Measurements from ENCODE around the gene ALDH2. TPM values are rescaled to one million over a fixed set of nuclear protein-coding genes. Genes with fewer than 3 reads are reported as not detected.
A peak's percentile ranks its signal among the peaks of the same experiment; 100 is the strongest.
"Not testable (repeated sequence)": the region's sequence is repeated elsewhere in the genome, so short reads cannot be mapped to it uniquely, and the experiment has no call there.

Gene ALDH2
- total and polyA plus RNA-seq, 4 experiments from 2014 or later, result 0.47 to 3.1 (median 1.8) TPM

DNA sequence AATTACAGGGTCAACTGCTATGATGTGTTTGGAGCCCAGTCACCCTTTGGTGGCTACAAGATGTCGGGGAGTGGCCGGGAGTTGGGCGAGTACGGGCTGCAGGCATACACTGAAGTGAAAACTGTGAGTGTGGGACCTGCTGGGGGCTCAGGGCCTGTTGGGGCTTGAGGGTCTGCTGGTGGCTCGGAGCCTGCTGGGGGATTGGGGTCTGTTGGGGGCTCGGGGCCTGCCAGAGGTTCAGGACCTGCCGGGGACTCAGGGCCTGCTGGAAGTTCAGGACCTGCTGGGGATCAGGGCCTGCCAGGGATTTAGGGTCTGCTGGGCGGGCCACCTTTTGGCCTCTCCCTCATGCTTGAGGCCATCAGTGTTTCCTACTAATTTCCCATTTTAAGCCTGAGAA is 37.1 kb downstream of the ALDH2 start:
- H3K4me3 ChIP-seq (ENCODE audit: low read length in 2 of 2), result no peak overlapping the region
- Mint-ChIP-seq H3K36me3 (no peaks in the 10 kb centered on the region), H3K27ac (no peak overlapping the region), H3K27me3 (no peaks in the 10 kb centered on the region), H3K4me1 (no peaks in the 10 kb centered on the region), H3K9me3 (no peaks in the 10 kb centered on the region), H3K4me3 (no peak overlapping the region)
- no peaks in the 10 kb centered on the region for H3K36me3 ChIP-seq (ENCODE audit: insufficient read depth, low read length)
- DNase-seq, result no peak
- ChIA-PET POLR2A (ENCODE audit: partially characterized antibody) (interaction anchor here (1.7 kb wide), 1 partner anchor 9 kb away, joined by 3 read pairs; no protein-coding TSS in a partner anchor), CTCF (ENCODE audit: partially characterized antibody) (no interaction called here)
- H3K9me3 ChIP-seq (ENCODE audit: control insufficient read depth in 1 of 2, low read length in 2 of 2), result no peaks in the 10 kb centered on the region
- no peaks in the 10 kb centered on the region for H3K27me3 ChIP-seq (ENCODE audit: insufficient read depth, low read length)
- intact Hi-C loops (cut with micrococcal nuclease), result no loop called here
- H3K27ac ChIP-seq (ENCODE audit: low read depth, low read length), result no peak overlapping the region
- no peaks in the 10 kb centered on the region for H3K4me1 ChIP-seq (ENCODE audit: insufficient read depth, low read length)

GRCh38 chr12:111806304-111806703 is 39.6 kb downstream of the ALDH2 start:
- no peaks in the 10 kb centered on the region for H3K4me1 ChIP-seq (ENCODE audit: insufficient read depth, low read length)
- H3K9me3 Mint-ChIP-seq, result no peaks in the 10 kb centered on the region

GRCh38 chr12:111807232-111807631 is 40.5 kb downstream of the ALDH2 start:
- no peak overlapping the region for H3K4me3 ChIP-seq (ENCODE audit: low read length in 2 of 2)
- H3K4me3 Mint-ChIP-seq, result peak overlapping the region in 1 of 8 donors; percentile 5
- H3K27ac Mint-ChIP-seq, result no peak overlapping the region
- H3K27ac ChIP-seq (ENCODE audit: low read depth, low read length), result no peak overlapping the region
- H3K4me1 ChIP-seq (ENCODE audit: insufficient read depth, low read length), result no peaks in the 10 kb centered on the region
- H3K9me3 Mint-ChIP-seq, result peaks cover 0 to 2% (median 0%) of the 10 kb centered on the region in 8 donors
- no peaks in the 10 kb centered on the region for H3K9me3 ChIP-seq (ENCODE audit: control insufficient read depth in 1 of 2, low read length in 2 of 2)
- H3K4me1 Mint-ChIP-seq, result no peaks in the 10 kb centered on the region
- POLR2A ChIA-PET (ENCODE audit: partially characterized antibody), result interaction anchor here (1.6 kb wide), 1 partner anchor 122 kb away, joined by 5 read pairs; the partner anchor contains the start of genes ACAD10 and BRAP
- H3K27me3 Mint-ChIP-seq, result no peaks in the 10 kb centered on the region
- no peaks in the 10 kb centered on the region for H3K36me3 ChIP-seq (ENCODE audit: insufficient read depth, low read length)
- intact Hi-C loops (cut with micrococcal nuclease), result no loop called here
- no peak for DNase-seq
- CTCF ChIA-PET (ENCODE audit: partially characterized antibody), result interaction anchor here (0.7 kb wide), 1 partner anchor 323 kb away, joined by 3 read pairs; no protein-coding TSS in a partner anchor
- no peaks in the 10 kb centered on the region for H3K36me3 Mint-ChIP-seq
- no peaks in the 10 kb centered on the region for H3K27me3 ChIP-seq (ENCODE audit: insufficient read depth, low read length)

More at GRCh38 chr12:111806304-111806703, 39.6 kb downstream of the ALDH2 start:
- Histone ChIP-seq H3K9me3 (ENCODE audit: control insufficient read depth in 1 of 2, low read length in 2 of 2) (no peaks in the 10 kb centered on the region), H3K27me3 (ENCODE audit: insufficient read depth, low read length) (no peaks in the 10 kb centered on the region), H3K36me3 (ENCODE audit: insufficient read depth, low read length) (no peaks in the 10 kb centered on the region), H3K4me3 (ENCODE audit: low read length in 2 of 2) (no peak overlapping the region), H3K27ac (ENCODE audit: low read depth, low read length) (no peak overlapping the region)
- no peaks in the 10 kb centered on the region for H3K27me3 Mint-ChIP-seq
- ChIA-PET CTCF (ENCODE audit: partially characterized antibody) (no interaction called here), POLR2A (ENCODE audit: partially characterized antibody) (no interaction called here)
- no peak overlapping the region for H3K27ac Mint-ChIP-seq
- intact Hi-C loops (cut with micrococcal nuclease), result no loop called here
- no peak for DNase-seq
- H3K4me3 Mint-ChIP-seq, result no peak overlapping the region
- H3K36me3 Mint-ChIP-seq, result no peaks in the 10 kb centered on the region
- no peaks in the 10 kb centered on the region for H3K4me1 Mint-ChIP-seq

GRCh38 chr12:111812881-111813741 is 46.4 kb downstream of the ALDH2 start:
- ChIA-PET POLR2A (ENCODE audit: partially characterized antibody) (interaction anchor here (0.6 to 1.2 kb wide), 6 partner anchors 8 to 127 kb away, joined by 3 to 11 read pairs (median 4); partner anchors contain the start of genes ACAD10, BRAP and MAPKAPK5), CTCF (ENCODE audit: partially characterized antibody) (interaction anchor here (0.7 to 2.3 kb wide), 37 partner anchors 8 to 528 kb away, joined by 3 to 11 read pairs (median 4); partner anchors contain the start of genes ACAD10, BRAP and MAPKAPK5)
- H3K9me3 Mint-ChIP-seq, result peaks cover 0 to 2% (median 0%) of the 10 kb centered on the region in 8 donors
- Histone ChIP-seq H3K4me3 (ENCODE audit: low read length in 2 of 2) (no peak overlapping the region), H3K27me3 (ENCODE audit: insufficient read depth, low read length) (no peaks in the 10 kb centered on the region), H3K27ac (ENCODE audit: low read depth, low read length) (no peak overlapping the region), H3K9me3 (ENCODE audit: control insufficient read depth in 1 of 2, low read length in 2 of 2) (no peaks in the 10 kb centered on the region), H3K36me3 (ENCODE audit: insufficient read depth, low read length) (no peaks in the 10 kb centered on the region), H3K4me1 (ENCODE audit: insufficient read depth, low read length) (peaks cover 10% of the 10 kb centered on the region)
- no peaks in the 10 kb centered on the region for H3K36me3 Mint-ChIP-seq
- peaks cover 6 to 10% (median 8%) of the 10 kb centered on the region in 4 donors for H3K4me1 Mint-ChIP-seq
- H3K4me3 Mint-ChIP-seq, result peak overlapping the region in 4 of 8 donors; percentile 15 to 39 (median 24)
- peak overlapping the region in 1 of 7 donors; percentile 1 for H3K27ac Mint-ChIP-seq
- peaks cover 0 to 7% of the 10 kb centered on the region in 2 donors for H3K27me3 Mint-ChIP-seq
- peak; percentile 57 to 65 (median 62) for DNase-seq
- intact Hi-C loops (cut with micrococcal nuclease), result loop anchor here (1.0 to 2.0 kb wide), 3 partner anchors 60 to 416 kb away; partner anchors contain the start of gene BRAP

DNA sequence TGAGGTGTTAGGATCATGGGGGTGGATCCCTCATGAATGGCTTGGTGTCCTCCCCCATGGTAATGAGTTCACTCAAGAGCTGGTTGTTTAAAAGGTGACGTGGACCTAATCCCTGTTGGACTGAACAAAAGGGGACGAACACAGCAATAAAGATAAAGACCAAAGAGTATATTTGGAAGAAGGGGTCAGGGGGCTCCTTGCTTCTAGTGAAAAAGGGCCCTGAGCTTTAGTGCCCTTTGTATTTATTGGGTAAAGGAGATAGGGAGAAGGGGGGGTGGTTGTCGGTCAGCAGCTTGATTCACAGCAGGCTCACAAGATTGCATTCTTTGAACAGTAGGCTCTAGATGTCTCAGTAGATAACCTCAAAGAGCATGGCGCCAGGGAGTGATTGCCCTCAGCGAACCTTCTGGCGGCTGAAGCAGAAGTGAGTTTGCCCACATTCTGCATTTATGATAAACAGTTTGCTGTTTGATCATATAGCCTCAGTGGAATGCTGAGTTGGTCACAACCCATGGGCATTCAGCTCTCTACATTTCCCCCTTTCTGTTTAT is 49.4 kb downstream of the ALDH2 start:
- Histone ChIP-seq H3K27ac (ENCODE audit: low read depth, low read length) (no peak overlapping the region), H3K4me1 (ENCODE audit: insufficient read depth, low read length) (peaks cover 10% of the 10 kb centered on the region), H3K27me3 (ENCODE audit: insufficient read depth, low read length) (no peaks in the 10 kb centered on the region), H3K4me3 (ENCODE audit: low read length in 2 of 2) (no peak overlapping the region), H3K36me3 (ENCODE audit: insufficient read depth, low read length) (no peaks in the 10 kb centered on the region), H3K9me3 (ENCODE audit: control insufficient read depth in 1 of 2, low read length in 2 of 2) (no peaks in the 10 kb centered on the region)
- POLR2A ChIA-PET (ENCODE audit: partially characterized antibody), result no interaction called here
- intact Hi-C loops (cut with micrococcal nuclease), result no loop called here
- H3K9me3 Mint-ChIP-seq, result peaks cover 0 to 7% (median under 1%) of the 10 kb centered on the region in 8 donors
- no peak overlapping the region for H3K4me3 Mint-ChIP-seq
- H3K4me1 Mint-ChIP-seq, result peaks cover 6 to 10% (median 8%) of the 10 kb centered on the region in 4 donors
- no peak for DNase-seq
- CTCF ChIA-PET (ENCODE audit: partially characterized antibody), result interaction anchor here (1.5 kb wide), 1 partner anchor 43 kb away, joined by 3 read pairs; no protein-coding TSS in a partner anchor
- peaks cover 9 to 12% of the 10 kb centered on the region in 2 donors for H3K27me3 Mint-ChIP-seq
- H3K27ac Mint-ChIP-seq, result no peak overlapping the region
- H3K36me3 Mint-ChIP-seq, result no peaks in the 10 kb centered on the region

DNA sequence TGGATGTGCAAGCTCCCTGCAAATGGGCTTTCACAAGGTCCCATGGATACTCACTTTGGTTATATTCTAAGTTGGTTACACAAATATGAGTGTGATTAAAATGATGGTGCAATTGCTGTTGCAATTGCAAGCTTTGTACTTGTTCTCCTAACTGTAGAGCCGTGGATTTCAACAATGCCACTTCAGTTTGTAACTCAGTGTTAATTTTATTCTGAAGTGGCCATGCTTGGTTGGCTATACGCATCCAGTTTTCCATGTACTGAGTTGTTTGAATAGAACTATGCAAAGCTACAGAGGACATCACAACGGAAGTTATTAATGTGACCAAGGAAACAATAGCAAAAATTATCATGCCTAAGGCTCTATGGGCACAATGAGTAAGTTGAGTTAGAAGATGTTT is 50.2 kb downstream of the ALDH2 start:
- H3K4me3 Mint-ChIP-seq; DNase-seq; H3K9me3 Mint-ChIP-seq; H3K4me1 Mint-ChIP-seq; H3K4me3 ChIP-seq (ENCODE audit: low read length in 2 of 2); intact Hi-C loops (cut with micrococcal nuclease); H3K27ac Mint-ChIP-seq; H3K36me3 Mint-ChIP-seq; H3K9me3 ChIP-seq (ENCODE audit: control insufficient read depth in 1 of 2, low read length in 2 of 2); CTCF ChIA-PET (ENCODE audit: partially characterized antibody); POLR2A ChIA-PET (ENCODE audit: partially characterized antibody); H3K36me3 ChIP-seq (ENCODE audit: insufficient read depth, low read length); H3K27ac ChIP-seq (ENCODE audit: low read depth, low read length); H3K27me3 ChIP-seq (ENCODE audit: insufficient read depth, low read length): not testable (repeated sequence)
- H3K4me1 ChIP-seq (ENCODE audit: insufficient read depth, low read length), result peaks cover 10% of the 10 kb centered on the region
- H3K27me3 Mint-ChIP-seq, result peaks cover 9 to 15% of the 10 kb centered on the region in 2 donors

GRCh38 chr12:111818340-111818739 is 51.6 kb downstream of the ALDH2 start:
- Histone ChIP-seq H3K27ac (ENCODE audit: low read depth, low read length) (no peak overlapping the region), H3K4me3 (ENCODE audit: low read length in 2 of 2) (no peak overlapping the region), H3K36me3 (ENCODE audit: insufficient read depth, low read length) (no peaks in the 10 kb centered on the region), H3K4me1 (ENCODE audit: insufficient read depth, low read length) (peaks cover 2% of the 10 kb centered on the region), H3K27me3 (ENCODE audit: insufficient read depth, low read length) (no peaks in the 10 kb centered on the region), H3K9me3 (ENCODE audit: control insufficient read depth in 1 of 2, low read length in 2 of 2) (no peaks in the 10 kb centered on the region)
- Mint-ChIP-seq H3K36me3 (no peaks in the 10 kb centered on the region), H3K27ac (no peak overlapping the region), H3K9me3 (peaks cover 0 to 7% (median 0%) of the 10 kb centered on the region in 8 donors), H3K4me3 (no peak overlapping the region), H3K4me1 (peaks cover under 1 to 2% (median 2%) of the 10 kb centered on the region in 4 donors), H3K27me3 (peaks cover 13 to 27% of the 10 kb centered on the region in 2 donors)
- no peak for DNase-seq
- intact Hi-C loops (cut with micrococcal nuclease), result no loop called here
- CTCF ChIA-PET (ENCODE audit: partially characterized antibody), result no interaction called here
- POLR2A ChIA-PET (ENCODE audit: partially characterized antibody), result no interaction called here

All from CD4-positive, alpha-beta memory T cell (primary cell).